K562 (cell line): Measurements from ENCODE around the gene DOK1. TPM values are rescaled to one million over a fixed set of nuclear protein-coding genes. Genes with fewer than 3 reads are reported as not detected.

ENCODE experiments used
- CHAMP1 ChIP-seq: fragments of 450-650 bp; IDR thresholded peaks from 2 replicates; pipeline ENCODE4 v1.6.1; 2016; ENCODE audit warnings: mild to moderate bottlenecking
- ETS1 ChIP-seq: conservative IDR thresholded peaks from 2 replicates; pipeline ENCODE4 v1.6.1; 2011; ENCODE audit warnings: low read depth, mild to moderate bottlenecking, low read length; ENCODE audit not compliant: control insufficient read depth
- HNRNPK ChIP-seq: fragments of 200-400 bp; formaldehyde crosslinking; IDR thresholded peaks from one replicate; pipeline ENCODE4 v1.6.1; 2018; ENCODE audit warnings: mild to moderate bottlenecking, low read depth, low read length; ENCODE audit not compliant: poor library complexity, severe bottlenecking
- HOMEZ ChIP-seq: fragments of 250-450 bp; sonication (Bioruptor Pico); IDR thresholded peaks from 2 replicates; pipeline ENCODE4 v1.4.0; 2020; ENCODE audit warnings: mild to moderate bottlenecking, moderate library complexity
- MXD1 ChIP-seq: fragments of 250-450 bp; sonication (Bioruptor Pico); IDR thresholded peaks from 2 replicates; pipeline ENCODE4 v1.8.0; 2021; ENCODE audit warnings: borderline replicate concordance, mild to moderate bottlenecking, moderate library complexity; ENCODE audit not compliant: poor library complexity, severe bottlenecking
- MYNN ChIP-seq, 2 experiments: sonication (generic); formaldehyde crosslinking in 1 of 2; IDR thresholded peaks; 2 replicates each; pipeline versions ENCODE4 v1.5.0 to v1.6.1; 2016 to 2020; ENCODE audit warnings: antibody characterized with exemption in 1 of 2, missing genetic modification reagents in 1 of 2
- RERE ChIP-seq: sonication (generic); formaldehyde crosslinking; IDR thresholded peaks from 2 replicates; pipeline ENCODE4 v1.8.0; 2023; ENCODE audit warnings: missing genetic modification reagents, mild to moderate bottlenecking, borderline replicate concordance
- TAF9B ChIP-seq: fragments of 450-650 bp; IDR thresholded peaks from 2 replicates; pipeline ENCODE4 v1.6.1; 2018; ENCODE audit warnings: mild to moderate bottlenecking; ENCODE audit not compliant: partially characterized antibody
- ZFP30 ChIP-seq: fragments of 250-450 bp; sonication (Bioruptor Pico); IDR thresholded peaks from 2 replicates; pipeline ENCODE4 v1.8.0; 2022; ENCODE audit warnings: moderate library complexity, mild to moderate bottlenecking, inconsistent platforms, borderline replicate concordance
- ZKSCAN1 ChIP-seq: fragments of 150-350 bp; IDR thresholded peaks from 2 replicates; pipeline ENCODE4 v1.6.1; 2016; ENCODE audit warnings: low read depth, low read length
- ZNF311 ChIP-seq: fragments of 250-450 bp; sonication (Bioruptor Pico); IDR thresholded peaks from 2 replicates; pipeline ENCODE4 v1.4.0; 2020; ENCODE audit warnings: mild to moderate bottlenecking, moderate library complexity
- ZNF384 ChIP-seq: IDR thresholded peaks from 2 replicates; pipeline ENCODE4 v1.6.1; 2012; ENCODE audit warnings: low read depth, low read length, improper control_type of control experiment
- ZNF589 ChIP-seq: fragments of 200-800 bp; sonication (Bioruptor generic); IDR thresholded peaks from 2 replicates; pipeline ENCODE4 v1.6.1; 2016; ENCODE audit warnings: low read depth, missing genetic modification characterization, missing compliant biosample characterization
- ZNF707 ChIP-seq: fragments of 250-450 bp; sonication (Bioruptor Pico); conservative IDR thresholded peaks from 2 replicates; pipeline ENCODE4 v1.8.0; 2022; ENCODE audit warnings: inconsistent platforms, mild to moderate bottlenecking, moderate library complexity
- polyA plus RNA-seq, 8 experiments: library from polyadenylated mRNA; depleted of rRNA in 4 of 8; stranded (reverse) in 5 of 8; unstranded in 3 of 8; fragments of >200 nt; fragmentation: Nextera tagmentation in 2 of 8; fragmentation: Illumina TruSeq in 1 of 8; extraction: Ambion mirVana in 2 of 8; extraction: Trizol in 1 of 8; gene quantifications; 2 replicates each; pipeline versions ENCODE4 v1.2.1 to v1.2.3, GENCODE V29; 2011 to 2014; ENCODE audit warnings: inconsistent platforms in 1 of 8, missing spikeins in 1 of 8
- total RNA-seq, 7 experiments: library from RNA; depleted of rRNA in 6 of 7; stranded (reverse); fragments of >200 nt in 6 of 7; fragmentation: Illumina TruSeq in 2 of 7; extraction: Trizol in 2 of 7; gene quantifications; 2 replicates each; pipeline versions ENCODE4 v1.2.1 to v1.2.3, GENCODE V29; 2011 to 2021; ENCODE audit warnings: low replicate concordance in 1 of 7

The DOK1 gene
- total and polyA plus RNA-seq, 9 of the 15 experiments (the other 6 are each of a cell fraction or from before 2014, with no cell fraction given) = 0.59 to 36.4 (median 16.1) TPM

- TF ChIP-seq ETS1 (no peak), ZNF384 (peak; percentile 53), TAF9B (peak; percentile 24), RERE (no peak), MYNN (IDR thresholded peaks at IDR 0.05) (no peak), MYNN (CRISPR knock-in tag; IDR thresholded peaks at IDR 0.05) (no peak), ZNF589 (peak; percentile 72; the same call in 1 of the 2 replicates), ZNF311 (CRISPR knock-in tag) (peak; percentile 72), HOMEZ (CRISPR knock-in tag) (no peak), HNRNPK (no peak), CHAMP1 (peak; percentile 39; the same call in 1 of the 2 replicates), ZFP30 (CRISPR knock-in tag) (no peak), ZNF707 (no peak), ZKSCAN1 (no peak), MXD1 (CRISPR knock-in tag) (no peak)
These were observed 19.4 kb downstream of the DOK1 start (continued) for GRCh38 chr2:74573747-74574562.
